ENCODE measurements around the gene FNDC7.

GRCh38 chr1:108732398-108732797 lies 19.7 kb downstream of the FNDC7 start:
- TF ChIP-seq CTCF (IDR thresholded peaks at IDR 0.05) (no peak), POLR2AphosphoS5 (IDR thresholded peaks at IDR 0.05) (no peak), POLR2A (IDR thresholded peaks at IDR 0.05) (no peak)
